ENCODE results near the gene FST.

DNA sequence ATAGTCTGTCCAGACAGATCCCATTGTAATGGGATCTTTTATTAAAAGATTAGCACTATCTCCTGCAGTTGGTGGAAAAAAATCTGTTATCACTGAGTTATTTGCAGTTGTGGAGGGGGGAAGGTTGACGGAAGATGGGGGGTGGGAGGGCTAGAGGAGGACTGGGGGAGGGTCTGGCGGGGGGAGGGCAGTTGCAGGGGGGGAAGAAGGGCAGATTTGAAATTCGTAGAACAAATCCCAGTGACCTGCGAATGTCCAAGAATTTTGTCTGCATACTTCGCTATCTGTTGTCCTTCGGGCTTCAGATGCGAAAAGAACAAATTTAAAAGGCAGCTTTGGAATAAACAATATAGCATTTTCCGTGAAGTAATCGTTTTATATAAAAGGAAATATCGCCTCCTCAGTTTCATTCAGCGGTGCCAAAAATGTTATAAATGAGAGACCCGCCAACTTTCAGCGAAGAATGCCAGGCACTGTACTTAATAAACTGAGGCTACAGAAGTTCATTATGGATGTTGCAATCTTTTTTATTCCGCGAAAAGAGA lies 1.3 kb upstream of the FST start:
- no peak for TF ChIP-seq POLR2A (IDR thresholded peaks at IDR 0.05)
- TF ChIP-seq, protein P1, sequence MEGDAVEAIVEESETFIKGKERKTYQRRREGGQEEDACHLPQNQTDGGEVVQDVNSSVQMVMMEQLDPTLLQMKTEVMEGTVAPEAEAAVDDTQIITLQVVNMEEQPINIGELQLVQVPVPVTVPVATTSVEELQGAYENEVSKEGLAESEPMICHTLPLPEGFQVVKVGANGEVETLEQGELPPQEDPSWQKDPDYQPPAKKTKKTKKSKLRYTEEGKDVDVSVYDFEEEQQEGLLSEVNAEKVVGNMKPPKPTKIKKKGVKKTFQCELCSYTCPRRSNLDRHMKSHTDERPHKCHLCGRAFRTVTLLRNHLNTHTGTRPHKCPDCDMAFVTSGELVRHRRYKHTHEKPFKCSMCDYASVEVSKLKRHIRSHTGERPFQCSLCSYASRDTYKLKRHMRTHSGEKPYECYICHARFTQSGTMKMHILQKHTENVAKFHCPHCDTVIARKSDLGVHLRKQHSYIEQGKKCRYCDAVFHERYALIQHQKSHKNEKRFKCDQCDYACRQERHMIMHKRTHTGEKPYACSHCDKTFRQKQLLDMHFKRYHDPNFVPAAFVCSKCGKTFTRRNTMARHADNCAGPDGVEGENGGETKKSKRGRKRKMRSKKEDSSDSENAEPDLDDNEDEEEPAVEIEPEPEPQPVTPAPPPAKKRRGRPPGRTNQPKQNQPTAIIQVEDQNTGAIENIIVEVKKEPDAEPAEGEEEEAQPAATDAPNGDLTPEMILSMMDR (IDR thresholded peaks at IDR 0.05): no peak
